Common myeloid progenitor, CD34-positive (primary cell): ENCODE results near the gene TAS1R2.

Experiments used
- CTCF ChIA-PET: fragments of 350-600 bp; sonication (Branson Sonifier 250); formaldehyde crosslinking; loops from one replicate; lab custom pipeline; 2021; ENCODE audit warnings: antibody characterized with exemption; lab: Charles Lee
- POLR2A ChIA-PET: fragments of 350-600 bp; sonication (Branson Sonifier 250); formaldehyde crosslinking; loops from one replicate; lab custom pipeline; 2021; ENCODE audit warnings: antibody characterized with exemption; lab: Charles Lee
- DNase-seq, 3 donors: peaks; one replicate each; pipeline versions ENCODE4 v3.0.0 to v3.0.0-alpha.2; 2013
- H3K27ac ChIP-seq, 2 experiments: 1 replicate in 1 of 2; 2 replicates in 1 of 2; pipeline ENCODE4 v1.7.0; 2013; ENCODE audit warnings: inconsistent platforms in 2 of 2, low read length in 2 of 2, mild to moderate bottlenecking in 2 of 2, low read depth in 1 of 2, moderate library complexity in 1 of 2; ENCODE audit not compliant: severe bottlenecking in 2 of 2, insufficient read depth in 1 of 2, poor library complexity in 1 of 2
- H3K27me3 ChIP-seq, 5 experiments: replicated peaks in 2 of 5; 1 replicate in 3 of 5; 2 replicates in 2 of 5; pipeline versions ENCODE4 v1.6.1 to v1.7.0; 2013; ENCODE audit warnings: low read length in 4 of 5, mild to moderate bottlenecking in 2 of 5, moderate library complexity in 2 of 5, inconsistent platforms in 1 of 5; ENCODE audit not compliant: insufficient read depth in 5 of 5, control insufficient read depth in 4 of 5
- H3K36me3 ChIP-seq, 4 experiments: 1 replicate in 2 of 4; 2 replicates in 2 of 4; pipeline versions ENCODE4 v1.6.1 to v1.7.0; 2013; ENCODE audit warnings: low read length in 3 of 4, control low read depth in 1 of 4, mild to moderate bottlenecking in 1 of 4; ENCODE audit not compliant: control insufficient read depth in 4 of 4, insufficient read depth in 4 of 4
- H3K4me1 ChIP-seq, 4 experiments: 1 replicate in 3 of 4; 2 replicates in 1 of 4; pipeline versions ENCODE4 v1.6.1 to v1.7.1; 2013; ENCODE audit warnings: low read length in 3 of 4, mild to moderate bottlenecking in 3 of 4, control low read depth in 1 of 4, inconsistent platforms in 1 of 4, moderate library complexity in 1 of 4; ENCODE audit not compliant: control insufficient read depth in 4 of 4, insufficient read depth in 4 of 4; ENCODE audit errors: control extremely low read depth in 1 of 4
- H3K4me3 ChIP-seq, 7 experiments: 1 replicate in 4 of 7; 2 replicates in 3 of 7; pipeline versions ENCODE4 v1.5.1 to v1.7.0; 2013; ENCODE audit warnings: mild to moderate bottlenecking in 7 of 7, low read length in 6 of 7, moderate library complexity in 6 of 7, inconsistent platforms in 2 of 7, low read depth in 2 of 7, control low read depth in 1 of 7; ENCODE audit not compliant: insufficient read depth in 4 of 7, control insufficient read depth in 1 of 7; ENCODE audit errors: extremely low read depth in 1 of 7
- H3K9me3 ChIP-seq, 5 experiments: 1 replicate in 4 of 5; 2 replicates in 1 of 5; pipeline versions ENCODE4 v1.6.1 to v1.7.1; 2013; ENCODE audit warnings: low read length in 4 of 5, mild to moderate bottlenecking in 2 of 5, inconsistent platforms in 1 of 5, low read depth in 1 of 5, moderate library complexity in 1 of 5; ENCODE audit not compliant: control insufficient read depth in 4 of 5, insufficient read depth in 2 of 5; ENCODE audit errors: control extremely low read depth in 1 of 5
- WGBS: methylation state at CpG from one replicate; pipeline ENCODE4 v1.1.5; 2013; ENCODE audit not compliant: insufficient coverage; 5-methylcytosine and 5-hydroxymethylcytosine counted together

TAS1R2 gene

GRCh38 chr1:18901952-18902522 is 42.6 kb upstream of the TAS1R2 start:
- Histone ChIP-seq H3K4me3 (peak overlapping the region; percentile 62 to 91 (median 80)), H3K27me3 (no peaks in the 10 kb centered on the region), H3K9me3 (no peaks in the 10 kb centered on the region), H3K36me3 (peaks cover 0 to 9% (median 3%) of the 10 kb centered on the region in 4 experiments), H3K27ac (peak overlapping the region; percentile 97 to 99), H3K4me1 (peaks cover 6 to 51% (median 27%) of the 10 kb centered on the region in 4 experiments)
- ChIA-PET CTCF (interaction anchor here (0.9 to 3.9 kb wide), 6 partner anchors 8 to 202 kb away, joined by 3 to 20 read pairs (median 4); no protein-coding TSS in a partner anchor), POLR2A (interaction anchor here (1.2 to 1.3 kb wide), 2 partner anchors 11 to 150 kb away, joined by 3 to 6 read pairs; no protein-coding TSS in a partner anchor)
- DNase-seq = peak in 2 of 3 donors; percentile 48 to 54
- under 1% methylated on average over 41 of the region's 44 CpGs for WGBS

DNA sequence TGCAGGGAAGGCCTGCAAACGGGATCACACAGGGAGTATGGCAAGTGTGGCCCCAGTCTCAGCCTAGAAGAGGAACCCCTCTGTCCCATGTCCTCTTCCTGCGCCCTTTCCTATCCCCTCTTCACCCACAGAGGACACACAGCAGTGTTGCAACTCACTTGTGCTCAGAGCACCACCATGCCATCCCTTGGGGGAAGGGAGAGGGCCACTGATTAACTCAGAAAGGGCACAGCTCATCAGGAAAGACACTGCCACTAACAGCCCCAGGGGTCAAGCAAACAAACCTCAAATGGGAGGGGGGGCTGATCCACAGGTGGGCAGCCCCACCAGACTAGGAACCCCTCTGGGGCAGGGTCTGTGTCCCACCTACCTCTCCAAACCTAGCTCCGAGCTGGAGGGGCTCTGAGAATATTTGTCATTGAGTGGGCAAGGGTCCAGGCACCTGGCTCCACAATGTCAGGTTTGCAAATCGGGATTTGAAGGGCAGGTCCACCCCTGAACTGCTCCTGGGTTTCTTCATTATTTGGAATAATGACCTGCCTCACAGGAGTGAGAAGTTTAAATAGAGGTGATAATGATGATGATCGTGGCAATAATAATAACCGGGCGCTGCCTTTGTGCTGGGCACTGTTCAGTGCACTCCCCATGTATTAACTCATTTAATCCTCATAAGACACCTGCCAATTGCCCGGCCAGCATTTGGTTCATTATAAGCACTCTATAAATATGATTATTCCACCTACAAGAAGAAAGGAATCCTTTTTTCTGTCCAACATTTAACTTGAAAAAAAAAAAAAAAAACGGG is 41.9 kb upstream of the TAS1R2 start:
- CTCF ChIA-PET = interaction anchor here (1.1 to 2.2 kb wide), 2 partner anchors 13 to 17 kb away, joined by 3 to 9 read pairs; no protein-coding TSS in a partner anchor
- H3K27ac ChIP-seq = no peak overlapping the region
- DNase-seq = no peak
- H3K27me3 ChIP-seq = no peaks in the 10 kb centered on the region
- WGBS = 90% methylated on average over 2 of the region's 9 CpGs
- peaks cover 6 to 44% (median 21%) of the 10 kb centered on the region in 4 experiments for H3K4me1 ChIP-seq
- H3K4me3 ChIP-seq = peak overlapping the region in 6 of 7 experiments; percentile 62 to 91 (median 80)
- peaks cover 0 to 8% (median 3%) of the 10 kb centered on the region in 4 experiments for H3K36me3 ChIP-seq
- no peaks in the 10 kb centered on the region for H3K9me3 ChIP-seq
- POLR2A ChIA-PET = interaction anchor here (0.6 kb wide), 1 partner anchor 282 kb away, joined by 3 read pairs; no protein-coding TSS in a partner anchor

DNA sequence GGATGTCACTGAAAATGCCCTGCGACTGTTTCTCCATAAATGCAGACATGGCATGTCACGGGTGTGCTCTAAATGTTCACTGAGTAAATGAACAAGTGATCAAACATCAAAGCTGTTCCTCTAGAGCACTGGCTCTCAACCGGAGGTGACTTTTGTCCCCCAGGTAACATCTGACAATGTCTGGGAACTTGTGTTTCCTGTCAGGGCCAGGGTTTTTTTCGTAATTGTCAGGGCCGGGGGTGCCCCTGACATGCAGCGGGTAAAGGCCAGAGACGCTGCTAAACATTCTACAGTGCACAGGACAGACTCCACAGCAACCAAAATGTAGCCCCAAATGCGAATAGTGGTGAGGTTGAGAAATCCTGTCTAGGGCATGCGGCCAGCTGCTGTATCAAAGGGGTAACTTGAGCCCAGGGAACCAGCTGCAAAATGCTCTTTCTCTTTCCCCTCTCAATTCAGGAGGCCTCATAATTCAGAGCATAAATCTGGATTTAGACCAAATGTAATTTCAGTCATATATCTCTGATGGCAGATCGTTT is 40.9 kb upstream of the TAS1R2 start:
- no peak overlapping the region for H3K27ac ChIP-seq
- no peaks in the 10 kb centered on the region for H3K9me3 ChIP-seq
- peaks cover 0 to 3% (median 1%) of the 10 kb centered on the region in 4 experiments for H3K36me3 ChIP-seq
- DNase-seq = no peak
- no peak overlapping the region for H3K4me3 ChIP-seq
- POLR2A ChIA-PET = interaction anchor here (1.0 kb wide), 1 partner anchor 16 kb away, joined by 3 read pairs; no protein-coding TSS in a partner anchor
- WGBS = 85% methylated on average over 9 of the region's 10 CpGs
- peaks cover 6 to 41% (median 20%) of the 10 kb centered on the region in 4 experiments for H3K4me1 ChIP-seq
- H3K27me3 ChIP-seq = no peaks in the 10 kb centered on the region
- CTCF ChIA-PET = interaction anchor here (1.0 to 3.1 kb wide), 6 partner anchors 8 to 185 kb away, joined by 3 to 18 read pairs (median 4); no protein-coding TSS in a partner anchor

DNA sequence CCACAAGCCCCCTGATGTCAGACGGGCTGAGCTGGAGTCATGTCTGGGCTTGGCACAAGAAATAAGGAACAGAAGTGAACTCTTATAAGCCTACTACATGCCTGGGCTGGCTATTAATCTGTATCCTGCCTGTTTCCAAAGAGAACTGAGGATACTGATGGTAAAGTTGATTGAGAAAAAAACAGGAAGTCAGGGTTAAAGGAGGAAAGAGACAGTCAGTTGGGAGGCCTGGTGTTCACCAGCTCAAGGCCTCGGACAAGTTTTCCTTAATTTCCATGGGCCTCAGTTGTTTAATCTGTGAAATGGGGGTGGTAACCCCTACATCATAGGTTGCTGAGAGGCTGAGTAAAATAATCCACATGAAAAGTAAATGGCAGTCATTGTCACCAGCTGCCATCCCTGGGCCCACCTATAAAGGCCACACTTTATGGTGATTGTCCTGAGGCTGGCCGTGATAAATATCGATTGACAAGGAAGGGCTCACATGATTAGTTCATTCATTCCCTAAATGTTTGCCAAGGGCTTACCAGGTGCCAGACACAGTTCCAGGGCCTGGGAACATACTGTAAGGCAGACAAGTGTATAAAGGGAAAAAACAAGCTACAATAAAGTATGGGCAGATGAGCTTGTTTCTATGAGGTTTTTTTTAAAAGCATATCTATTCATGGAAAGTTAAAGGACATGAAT is 40.0 kb upstream of the TAS1R2 start:
- WGBS = 58% methylated on average over 4 of the region's 4 CpGs
- Histone ChIP-seq H3K36me3 (peaks cover 0 to 3% (median 2%) of the 10 kb centered on the region in 4 experiments), H3K9me3 (no peaks in the 10 kb centered on the region), H3K4me3 (no peak overlapping the region), H3K4me1 (peaks cover 6 to 41% (median 20%) of the 10 kb centered on the region in 4 experiments), H3K27me3 (no peaks in the 10 kb centered on the region), H3K27ac (no peak overlapping the region)
- ChIA-PET CTCF (interaction anchor here (1.0 to 3.1 kb wide), 7 partner anchors 9 to 186 kb away, joined by 3 to 18 read pairs (median 3); no protein-coding TSS in a partner anchor), POLR2A (interaction anchor here (0.6 to 1.0 kb wide), 2 partner anchors 15 to 550 kb away, joined by 3 read pairs; no protein-coding TSS in a partner anchor)
- peak in 1 of 3 donors; percentile 51 for DNase-seq

GRCh38 chr1:18898567-18898966 is 39.1 kb upstream of the TAS1R2 start:
- Histone ChIP-seq H3K36me3 (peaks cover 0 to 3% (median 2%) of the 10 kb centered on the region in 4 experiments), H3K4me3 (no peak overlapping the region), H3K4me1 (peaks cover 5 to 38% (median 19%) of the 10 kb centered on the region in 4 experiments), H3K27me3 (no peaks in the 10 kb centered on the region), H3K9me3 (no peaks in the 10 kb centered on the region), H3K27ac (no peak overlapping the region)
- DNase-seq = no peak
- WGBS = 100% methylated on average over 5 of the region's 8 CpGs
- CTCF ChIA-PET = interaction anchor here (1.2 to 3.1 kb wide), 5 partner anchors 10 to 75 kb away, joined by 3 to 18 read pairs (median 4); no protein-coding TSS in a partner anchor
- POLR2A ChIA-PET = no interaction called here

DNA sequence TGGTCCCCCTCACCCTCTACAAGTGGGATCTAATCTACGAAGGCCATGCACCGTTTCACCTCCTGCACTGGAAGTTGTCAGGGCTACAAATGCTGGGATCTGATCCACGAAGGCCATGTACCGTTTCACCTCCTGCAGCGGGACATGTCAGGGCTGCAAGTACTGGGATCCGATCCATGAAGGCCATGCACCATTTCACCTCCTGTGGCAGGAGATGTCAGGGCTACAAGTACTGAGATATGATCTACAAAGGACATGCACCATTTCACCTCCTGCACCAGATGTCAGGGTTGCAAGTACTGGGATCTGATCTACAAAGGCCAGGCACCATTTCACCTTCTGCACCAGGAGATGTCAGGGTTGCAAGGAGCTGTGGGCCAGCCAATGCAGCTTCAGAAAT is 35.9 kb upstream of the TAS1R2 start:
- Histone ChIP-seq H3K9me3 (no peaks in the 10 kb centered on the region), H3K4me3 (no peak overlapping the region), H3K27ac (no peak overlapping the region), H3K27me3 (no peaks in the 10 kb centered on the region), H3K36me3 (peaks cover 0 to 3% (median 2%) of the 10 kb centered on the region in 4 experiments), H3K4me1 (peaks cover 0 to 11% (median 3%) of the 10 kb centered on the region in 4 experiments)
- 100% methylated on average over 5 of the region's 6 CpGs for WGBS
- ChIA-PET CTCF (interaction anchor here (0.8 to 1.9 kb wide), 5 partner anchors 11 to 81 kb away, joined by 3 to 6 read pairs (median 5); no protein-coding TSS in a partner anchor), POLR2A (no interaction called here)
- DNase-seq = no peak
